Endothelial cell of umbilical vein (primary cell): ENCODE measurements around the gene CD300H. TPM values are rescaled to one million over a fixed set of nuclear protein-coding genes. Genes with fewer than 3 reads are reported as not detected.

Source experiments
- BruUV-seq: library from RNA; stranded (reverse); fragments of 400-500 nt; replicated peaks from 2 replicates; lab custom pipeline; 2021; lab: Mats Ljungman, UMichigan
- CTCF ChIA-PET: fragments of 300-600, 350-600 bp; sonication (Branson Sonifier 250); formaldehyde crosslinking; loops from one replicate; lab custom pipeline; 2021; ENCODE audit warnings: antibody characterized with exemption, inconsistent platforms; lab: Charles Lee
- POLR2A ChIA-PET: fragments of 300-600, 350-600 bp; sonication (Branson Sonifier 250); formaldehyde crosslinking; loops from one replicate; lab custom pipeline; 2021; ENCODE audit warnings: antibody characterized with exemption, inconsistent platforms; lab: Charles Lee
- DNase-seq: peaks from one replicate; pipeline ENCODE4 v3.0.0-alpha.2; 2011; ENCODE audit warnings: low read depth, low spot score
- FAIRE-seq: peaks from 2 replicates; lab custom pipeline; 2011; peaks lifted over from hg19 to GRCh38; lab: Jason Lieb, UNC
- H2AFZ ChIP-seq: 2 replicates; pipeline ENCODE4 v1.6.0; 2012; ENCODE audit warnings: low read depth, low read length, control low read depth, inconsistent platforms
- H3K27ac ChIP-seq: 2 replicates; pipeline ENCODE4 v1.5.1; 2011; ENCODE audit warnings: low read depth, mild to moderate bottlenecking, control low read depth, low read length, moderate library complexity; ENCODE audit not compliant: insufficient read depth
- H3K27me3 ChIP-seq, 2 experiments: 2 replicates each; pipeline versions ENCODE4 v1.6.0 to v1.6.1; 2011; ENCODE audit warnings: low read length in 2 of 2, mixed read lengths in 1 of 2; ENCODE audit not compliant: control insufficient read depth in 2 of 2, insufficient read depth in 2 of 2
- H3K36me3 ChIP-seq, 2 experiments: 2 replicates in 1 of 2; 3 replicates in 1 of 2; pipeline ENCODE4 v1.5.1; 2011; ENCODE audit warnings: low read length in 2 of 2, mild to moderate bottlenecking in 1 of 2, moderate library complexity in 1 of 2; ENCODE audit not compliant: control insufficient read depth in 2 of 2, insufficient read depth in 2 of 2; ENCODE audit errors: extremely low read depth in 1 of 2
- H3K4me1 ChIP-seq: 3 replicates; pipeline ENCODE4 v1.5.1; 2011; ENCODE audit warnings: mild to moderate bottlenecking, low read length; ENCODE audit not compliant: control insufficient read depth, insufficient read depth; ENCODE audit errors: extremely low read depth
- H3K4me2 ChIP-seq: 2 replicates; pipeline ENCODE4 v1.6.1; 2011; ENCODE audit warnings: low read length, control low read depth, mixed read lengths; ENCODE audit not compliant: insufficient read depth
- H3K4me3 ChIP-seq, 3 experiments: fragments of 200-600 bp in 1 of 3; sonication (generic), shearing (Covaris generic) in 1 of 3; replicated peaks in 1 of 3; 2 replicates each; pipeline ENCODE4 v1.5.1; 2011 to 2016; ENCODE audit warnings: control low read depth in 3 of 3, low read length in 3 of 3, mild to moderate bottlenecking in 2 of 3, inconsistent platforms in 1 of 3, low read depth in 1 of 3, moderate library complexity in 1 of 3; ENCODE audit not compliant: insufficient read depth in 1 of 3
- H3K79me2 ChIP-seq: 2 replicates; pipeline ENCODE4 v1.6.0; 2012; ENCODE audit warnings: low read length, inconsistent platforms; ENCODE audit not compliant: control insufficient read depth, insufficient read depth
- H3K9ac ChIP-seq: replicated peaks from 2 replicates; pipeline ENCODE3; 2011; ENCODE audit warnings: low read length, control low read depth; ENCODE audit not compliant: insufficient read depth; ENCODE audit errors: extremely low read depth
- H3K9me1 ChIP-seq: replicated peaks from 3 replicates; pipeline ENCODE4 v1.6.0; 2011; ENCODE audit warnings: mild to moderate bottlenecking, low read length; ENCODE audit not compliant: control insufficient read depth, insufficient read depth; ENCODE audit errors: extremely low read depth
- H3K9me3 ChIP-seq: replicated peaks from 2 replicates; pipeline ENCODE4 v1.5.1; 2012; ENCODE audit warnings: low read length, inconsistent platforms; ENCODE audit not compliant: control insufficient read depth, insufficient read depth
- H4K20me1 ChIP-seq: replicated peaks from 2 replicates; pipeline ENCODE3; 2011; ENCODE audit warnings: mild to moderate bottlenecking, low read length; ENCODE audit not compliant: control insufficient read depth, insufficient read depth; ENCODE audit errors: extremely low read depth
- EZH2 ChIP-seq: IDR thresholded peaks from 2 replicates; pipeline ENCODE4 v1.6.1; 2012; ENCODE audit warnings: borderline replicate concordance, low read depth, mild to moderate bottlenecking, moderate library complexity, low read length, inconsistent platforms; ENCODE audit not compliant: severe bottlenecking
- FOS ChIP-seq: IDR thresholded peaks from 2 replicates; pipeline ENCODE4 v1.6.1; 2011; ENCODE audit warnings: mild to moderate bottlenecking, low read length, moderate library complexity, borderline replicate concordance; ENCODE audit not compliant: insufficient read depth
- GATA2 ChIP-seq: IDR thresholded peaks from 2 replicates; pipeline ENCODE4 v1.7.0; 2011; ENCODE audit warnings: low read depth, mild to moderate bottlenecking, moderate library complexity, mixed read lengths, low read length; ENCODE audit not compliant: insufficient read length, insufficient read depth
- JUN ChIP-seq: IDR thresholded peaks from 2 replicates; pipeline ENCODE4 v1.6.1; 2011; ENCODE audit warnings: borderline replicate concordance, low read depth; ENCODE audit not compliant: insufficient read length, insufficient read depth
- MAX ChIP-seq: IDR thresholded peaks from 2 replicates; pipeline ENCODE4 v1.6.1; 2011; ENCODE audit not compliant: insufficient read depth, insufficient read length
- MYC ChIP-seq: IDR thresholded peaks from one replicate; pipeline ENCODE4 v1.6.1; 2011; ENCODE audit warnings: mild to moderate bottlenecking, low read depth, low read length
- POLR2A ChIP-seq: IDR thresholded peaks from 2 replicates; pipeline ENCODE4 v1.6.1; 2012; ENCODE audit warnings: low read depth, mild to moderate bottlenecking, control low read depth, low read length
- POLR2AphosphoS5 ChIP-seq: IDR thresholded peaks from 2 replicates; pipeline ENCODE4 v1.6.1; 2012; ENCODE audit warnings: low read depth, mild to moderate bottlenecking, control low read depth, low read length, moderate library complexity; ENCODE audit not compliant: insufficient read depth
- dilution Hi-C: fragments of 300-500 bp; cut with MboI; formaldehyde crosslinking; loops from one replicate; pipeline ENCODE4 v1.15.0; 2019; ENCODE audit warnings: low sequenced_read_pairs; ENCODE audit not compliant: extremely low pct_ligation_motif_present
- intact Hi-C: fragments of 100-400 bp; cut with micrococcal nuclease; formaldehyde crosslinking; loops from one replicate; pipeline ENCODE4 v1.10.0; 2022
- polyA plus RNA-seq, 4 experiments: library from polyadenylated mRNA; depleted of rRNA in 3 of 4; stranded (reverse) in 3 of 4; unstranded in 1 of 4; fragments of >200 nt; gene quantifications; 2 replicates each; pipeline versions ENCODE4 v1.2.1 to v1.2.3, GENCODE V29; 2011 to 2012; ENCODE audit warnings: missing spikeins in 1 of 4
- total RNA-seq: library from RNA; stranded (reverse); gene quantifications from 2 replicates; pipeline ENCODE4 v1.2.3, GENCODE V29; 2021
- TF ChIP-seq, protein P1 (sequence below), 2 donors: IDR thresholded peaks; 1 replicate in 1 of 2; 2 replicates in 1 of 2; pipeline ENCODE4 v1.5.1; 2011; ENCODE audit warnings: low read length in 2 of 2, mild to moderate bottlenecking in 2 of 2, moderate library complexity in 2 of 2, control low read depth in 1 of 2, inconsistent platforms in 1 of 2, low read depth in 1 of 2; ENCODE audit not compliant: insufficient read depth in 1 of 2; ENCODE audit errors: extremely low read depth in 1 of 2

The CD300H gene
- total and polyA plus RNA-seq, 2 donors (not counting 3 experiments of a cell fraction or from before 2014, with no cell fraction given): not detected

DNA sequence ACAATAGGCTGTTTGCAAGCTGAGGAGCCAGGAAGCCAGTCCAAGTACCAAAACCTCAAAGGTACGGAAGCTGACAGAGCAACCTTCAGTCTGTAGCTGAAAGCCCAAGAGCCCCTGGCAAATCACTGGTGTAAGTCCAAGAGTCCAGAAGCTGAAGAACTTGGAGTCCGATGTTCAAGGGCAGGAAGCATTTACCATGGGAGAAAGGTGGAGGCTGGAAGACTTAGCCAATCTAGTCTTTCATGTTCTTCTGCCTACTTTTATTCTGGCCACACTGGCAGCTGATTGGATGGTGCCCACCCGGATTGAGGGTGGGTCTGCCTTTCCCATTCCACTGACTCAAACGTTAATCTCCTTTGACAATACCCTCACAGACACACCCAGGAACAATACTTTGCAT lies 51.4 kb downstream of the CD300H start:
- Histone ChIP-seq H3K9me1 (no peaks in the 10 kb centered on the region), H2AFZ (no peak overlapping the region), H3K9me3 (no peaks in the 10 kb centered on the region), H3K9ac (no peak overlapping the region), H3K4me1 (no peaks in the 10 kb centered on the region), H3K27me3 (no peaks in the 10 kb centered on the region), H3K27ac (no peak overlapping the region), H3K4me3 (no peak overlapping the region), H3K36me3 (no peaks in the 10 kb centered on the region), H3K4me2 (no peak overlapping the region), H3K79me2 (no peaks in the 10 kb centered on the region), H4K20me1 (no peaks in the 10 kb centered on the region)
- intact Hi-C loops (no loop called here), dilution Hi-C loops (no loop called here)
- no peak for TF ChIP-seq JUN
- no peak for TF ChIP-seq MYC
- no peak for TF ChIP-seq POLR2A
- TF ChIP-seq MAX: no peak
- TF ChIP-seq, protein P1, sequence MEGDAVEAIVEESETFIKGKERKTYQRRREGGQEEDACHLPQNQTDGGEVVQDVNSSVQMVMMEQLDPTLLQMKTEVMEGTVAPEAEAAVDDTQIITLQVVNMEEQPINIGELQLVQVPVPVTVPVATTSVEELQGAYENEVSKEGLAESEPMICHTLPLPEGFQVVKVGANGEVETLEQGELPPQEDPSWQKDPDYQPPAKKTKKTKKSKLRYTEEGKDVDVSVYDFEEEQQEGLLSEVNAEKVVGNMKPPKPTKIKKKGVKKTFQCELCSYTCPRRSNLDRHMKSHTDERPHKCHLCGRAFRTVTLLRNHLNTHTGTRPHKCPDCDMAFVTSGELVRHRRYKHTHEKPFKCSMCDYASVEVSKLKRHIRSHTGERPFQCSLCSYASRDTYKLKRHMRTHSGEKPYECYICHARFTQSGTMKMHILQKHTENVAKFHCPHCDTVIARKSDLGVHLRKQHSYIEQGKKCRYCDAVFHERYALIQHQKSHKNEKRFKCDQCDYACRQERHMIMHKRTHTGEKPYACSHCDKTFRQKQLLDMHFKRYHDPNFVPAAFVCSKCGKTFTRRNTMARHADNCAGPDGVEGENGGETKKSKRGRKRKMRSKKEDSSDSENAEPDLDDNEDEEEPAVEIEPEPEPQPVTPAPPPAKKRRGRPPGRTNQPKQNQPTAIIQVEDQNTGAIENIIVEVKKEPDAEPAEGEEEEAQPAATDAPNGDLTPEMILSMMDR (IDR thresholded peaks at IDR 0.05; ENCODE audit: extremely low read depth in 1 of 2, insufficient read depth in 1 of 2, low read depth in 1 of 2, low read length in 2 of 2): no peak
- no peak for TF ChIP-seq FOS
- TF ChIP-seq EZH2: no peak
- no peak for TF ChIP-seq POLR2AphosphoS5
- no peak for TF ChIP-seq GATA2
- POLR2A ChIA-PET: interaction anchor here (0.6 kb wide), 1 partner anchor 55 kb away, joined by 5 read pairs; no protein-coding TSS in a partner anchor
- FAIRE-seq (no peak), DNase-seq (no peak)
- CTCF ChIA-PET: interaction anchor here (1.1 kb wide), 1 partner anchor 137 kb away, joined by 3 read pairs; no protein-coding TSS in a partner anchor
- no TSS peak for BruUV-seq
